ENCODE measurements around the gene CHRNB1.

DNA sequence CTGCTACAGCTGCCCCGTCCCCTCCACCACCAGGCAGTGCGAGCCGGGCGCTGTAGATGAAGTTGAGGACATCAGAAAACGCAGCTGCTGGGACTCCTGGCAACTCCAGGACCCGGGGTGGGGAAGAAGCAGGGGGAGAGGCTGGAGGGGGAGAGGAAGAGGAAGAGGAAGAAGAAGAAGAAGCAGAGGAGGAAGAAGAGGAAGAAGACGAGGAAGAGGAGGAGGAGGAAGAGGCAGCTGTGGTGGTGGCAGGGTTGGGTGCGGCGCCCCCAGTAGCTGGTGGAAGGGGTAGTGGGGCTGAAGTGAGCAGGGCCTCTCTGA, 21.4 kb downstream of the CHRNB1 start:
- TF ChIP-seq, protein P1, sequence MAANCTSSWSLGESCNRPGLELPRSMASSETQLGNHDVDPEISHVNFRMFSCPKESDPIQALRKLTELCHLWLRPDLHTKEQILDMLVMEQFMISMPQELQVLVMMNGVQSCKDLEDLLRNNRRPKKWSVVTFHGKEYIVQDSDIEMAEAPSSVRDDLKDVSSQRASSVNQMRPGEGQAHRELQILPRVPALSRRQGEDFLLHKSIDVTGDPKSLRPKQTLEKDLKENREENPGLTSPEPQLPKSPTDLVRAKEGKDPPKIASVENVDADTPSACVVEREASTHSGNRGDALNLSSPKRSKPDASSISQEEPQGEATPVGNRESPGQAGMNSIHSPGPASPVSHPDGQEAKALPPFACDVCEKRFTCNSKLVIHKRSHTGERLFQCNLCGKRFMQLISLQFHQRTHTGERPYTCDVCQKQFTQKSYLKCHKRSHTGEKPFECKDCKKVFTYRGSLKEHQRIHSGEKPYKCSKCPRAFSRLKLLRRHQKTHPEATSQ (tag by site-specific recombination; IDR thresholded peaks at IDR 0.05): no peak
- TF ChIP-seq SALL2 (tag by site-specific recombination; IDR thresholded peaks at IDR 0.05; ENCODE audit: borderline replicate concordance) (no peak), ZBTB1 (tag by site-specific recombination; IDR thresholded peaks at IDR 0.05) (no peak), ZFP37 (tag by site-specific recombination; IDR thresholded peaks at IDR 0.05) (no peak), ZNF16 (tag by site-specific recombination; IDR thresholded peaks at IDR 0.05; ENCODE audit: low read depth) (no peak), SP2 (tag by site-specific recombination; IDR thresholded peaks at IDR 0.05) (no peak)
- TF ChIP-seq, protein P2, sequence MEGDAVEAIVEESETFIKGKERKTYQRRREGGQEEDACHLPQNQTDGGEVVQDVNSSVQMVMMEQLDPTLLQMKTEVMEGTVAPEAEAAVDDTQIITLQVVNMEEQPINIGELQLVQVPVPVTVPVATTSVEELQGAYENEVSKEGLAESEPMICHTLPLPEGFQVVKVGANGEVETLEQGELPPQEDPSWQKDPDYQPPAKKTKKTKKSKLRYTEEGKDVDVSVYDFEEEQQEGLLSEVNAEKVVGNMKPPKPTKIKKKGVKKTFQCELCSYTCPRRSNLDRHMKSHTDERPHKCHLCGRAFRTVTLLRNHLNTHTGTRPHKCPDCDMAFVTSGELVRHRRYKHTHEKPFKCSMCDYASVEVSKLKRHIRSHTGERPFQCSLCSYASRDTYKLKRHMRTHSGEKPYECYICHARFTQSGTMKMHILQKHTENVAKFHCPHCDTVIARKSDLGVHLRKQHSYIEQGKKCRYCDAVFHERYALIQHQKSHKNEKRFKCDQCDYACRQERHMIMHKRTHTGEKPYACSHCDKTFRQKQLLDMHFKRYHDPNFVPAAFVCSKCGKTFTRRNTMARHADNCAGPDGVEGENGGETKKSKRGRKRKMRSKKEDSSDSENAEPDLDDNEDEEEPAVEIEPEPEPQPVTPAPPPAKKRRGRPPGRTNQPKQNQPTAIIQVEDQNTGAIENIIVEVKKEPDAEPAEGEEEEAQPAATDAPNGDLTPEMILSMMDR (tag by site-specific recombination; IDR thresholded peaks at IDR 0.05): no peak
- TF ChIP-seq, protein P3, sequence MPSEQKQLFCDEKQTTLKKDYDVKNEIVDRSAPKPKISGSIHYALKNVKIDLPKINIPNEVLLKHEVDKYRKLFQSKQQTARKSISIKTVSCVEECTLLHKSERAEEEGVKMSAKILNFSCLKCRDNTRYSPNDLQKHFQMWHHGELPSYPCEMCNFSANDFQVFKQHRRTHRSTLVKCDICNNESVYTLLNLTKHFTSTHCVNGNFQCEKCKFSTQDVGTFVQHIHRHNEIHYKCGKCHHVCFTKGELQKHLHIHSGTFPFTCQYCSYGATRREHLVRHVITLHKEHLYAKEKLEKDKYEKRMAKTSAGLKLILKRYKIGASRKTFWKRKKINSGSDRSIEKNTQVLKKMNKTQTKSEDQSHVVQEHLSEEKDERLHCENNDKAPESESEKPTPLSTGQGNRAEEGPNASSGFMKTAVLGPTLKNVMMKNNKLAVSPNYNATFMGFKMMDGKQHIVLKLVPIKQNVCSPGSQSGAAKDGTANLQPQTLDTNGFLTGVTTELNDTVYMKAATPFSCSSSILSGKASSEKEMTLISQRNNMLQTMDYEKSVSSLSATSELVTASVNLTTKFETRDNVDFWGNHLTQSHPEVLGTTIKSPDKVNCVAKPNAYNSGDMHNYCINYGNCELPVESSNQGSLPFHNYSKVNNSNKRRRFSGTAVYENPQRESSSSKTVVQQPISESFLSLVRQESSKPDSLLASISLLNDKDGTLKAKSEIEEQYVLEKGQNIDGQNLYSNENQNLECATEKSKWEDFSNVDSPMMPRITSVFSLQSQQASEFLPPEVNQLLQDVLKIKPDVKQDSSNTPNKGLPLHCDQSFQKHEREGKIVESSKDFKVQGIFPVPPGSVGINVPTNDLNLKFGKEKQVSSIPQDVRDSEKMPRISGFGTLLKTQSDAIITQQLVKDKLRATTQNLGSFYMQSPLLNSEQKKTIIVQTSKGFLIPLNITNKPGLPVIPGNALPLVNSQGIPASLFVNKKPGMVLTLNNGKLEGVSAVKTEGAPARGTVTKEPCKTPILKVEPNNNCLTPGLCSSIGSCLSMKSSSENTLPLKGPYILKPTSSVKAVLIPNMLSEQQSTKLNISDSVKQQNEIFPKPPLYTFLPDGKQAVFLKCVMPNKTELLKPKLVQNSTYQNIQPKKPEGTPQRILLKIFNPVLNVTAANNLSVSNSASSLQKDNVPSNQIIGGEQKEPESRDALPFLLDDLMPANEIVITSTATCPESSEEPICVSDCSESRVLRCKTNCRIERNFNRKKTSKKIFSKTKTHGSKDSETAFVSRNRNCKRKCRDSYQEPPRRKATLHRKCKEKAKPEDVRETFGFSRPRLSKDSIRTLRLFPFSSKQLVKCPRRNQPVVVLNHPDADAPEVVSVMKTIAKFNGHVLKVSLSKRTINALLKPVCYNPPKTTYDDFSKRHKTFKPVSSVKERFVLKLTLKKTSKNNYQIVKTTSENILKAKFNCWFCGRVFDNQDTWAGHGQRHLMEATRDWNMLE (tag by site-specific recombination; conservative IDR thresholded peaks at IDR 0.05; ENCODE audit: low read depth): no peak
